Measurements from ENCODE around the gene JAG2.
A peak's percentile ranks its signal among the peaks of the same experiment; 100 is the strongest.
"Not testable (repeated sequence)": the region's sequence is repeated elsewhere in the genome, so short reads cannot be mapped to it uniquely, and the experiment has no call there.

JAG2 gene

DNA sequence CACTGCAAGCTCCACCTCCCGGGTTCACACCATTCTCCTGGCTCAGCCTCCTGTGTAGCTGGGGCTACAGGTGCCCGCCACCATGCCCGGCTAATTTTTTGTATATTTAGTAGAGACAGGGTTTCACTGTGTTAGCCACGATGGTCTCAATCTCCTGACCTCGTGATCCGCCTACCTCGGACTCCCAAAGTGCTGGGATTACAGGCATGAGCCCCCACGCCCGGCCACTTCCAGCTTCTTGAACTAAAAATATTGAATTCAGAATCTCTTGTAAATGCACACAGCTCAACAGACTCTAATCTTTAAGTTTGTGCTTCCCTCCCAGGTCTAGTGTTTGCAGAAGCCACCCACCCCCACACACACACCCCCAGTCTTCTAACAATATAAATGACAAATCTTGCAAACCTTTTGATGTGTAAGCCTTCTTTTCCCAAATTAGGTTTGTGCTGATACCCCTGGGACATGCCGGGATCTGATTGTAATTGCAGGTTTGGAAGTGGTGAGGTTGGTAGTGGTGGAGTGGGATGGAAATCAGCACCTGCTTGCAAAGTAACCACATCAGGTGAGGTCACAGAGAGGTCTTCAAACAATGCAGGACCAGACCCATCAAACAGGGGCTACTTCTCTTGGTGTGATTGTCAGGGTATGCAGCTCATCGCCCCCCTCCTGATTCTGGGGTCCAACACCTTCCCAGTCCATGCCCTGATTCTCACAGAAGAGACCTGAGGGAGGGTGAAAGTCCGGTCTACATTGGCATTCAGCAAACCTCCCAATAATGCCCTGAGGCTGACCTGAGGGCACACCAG, 51.9 kb downstream of the JAG2 start:
- DNase-seq: no peak

DNA sequence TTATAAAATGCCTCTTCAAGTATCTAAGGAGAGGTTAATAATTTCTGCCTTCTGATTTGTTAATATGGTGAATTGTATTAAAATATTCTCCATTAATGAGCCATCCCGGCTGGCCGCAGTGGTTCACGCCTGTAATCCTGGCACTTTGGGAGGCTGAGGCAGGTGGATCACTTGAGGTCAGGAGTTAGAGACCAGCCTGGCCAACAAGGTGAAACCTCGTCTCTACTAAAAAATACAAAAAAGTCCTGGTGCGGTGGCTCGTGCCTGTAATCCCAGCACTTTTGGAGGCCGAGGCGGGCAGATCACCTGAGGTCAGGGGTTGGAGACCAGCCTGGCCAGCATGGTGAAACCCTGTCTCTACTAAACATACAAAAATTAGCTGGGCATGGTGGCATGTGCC, 59.3 kb downstream of the JAG2 start:
- not testable (repeated sequence) for DNase-seq

- no peak for DNase-seq
Measured at GRCh38 chr14:105108516-105108864, 60.1 kb downstream of the JAG2 start.

- no peak for DNase-seq
Measured at GRCh38 chr14:105107781-105108515, 60.6 kb downstream of the JAG2 start.

GRCh38 chr14:105107351-105107750, 61.2 kb downstream of the JAG2 start:
- no peak for DNase-seq

DNA sequence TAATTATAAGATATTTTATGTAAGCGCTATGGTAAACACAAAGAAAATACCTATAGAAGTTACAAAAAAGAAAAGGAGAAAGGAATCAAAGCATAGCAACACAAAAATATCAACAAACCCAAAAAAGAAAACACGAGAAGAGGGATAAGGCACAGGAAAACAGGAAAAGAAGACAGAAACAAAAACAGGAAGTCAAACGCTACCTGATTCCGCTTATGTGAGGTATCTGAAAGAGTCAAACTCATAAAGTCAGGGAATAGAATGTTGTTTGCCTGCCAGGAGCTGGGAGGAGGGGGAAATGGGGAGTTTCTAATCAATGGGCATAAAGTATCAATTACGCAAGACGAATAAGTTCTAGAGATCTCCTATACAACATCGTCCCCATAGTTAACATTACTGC, 63.4 kb downstream of the JAG2 start:
- DNase-seq: no peak

- DNase-seq: no peak
Measured at GRCh38 chr14:105102893-105103292, 65.7 kb downstream of the JAG2 start.

- DNase-seq: no peak
Measured at GRCh38 chr14:105102361-105102870, 66.2 kb downstream of the JAG2 start.

GRCh38 chr14:105100910-105101309, 67.7 kb downstream of the JAG2 start:
- no peak for DNase-seq

DNA sequence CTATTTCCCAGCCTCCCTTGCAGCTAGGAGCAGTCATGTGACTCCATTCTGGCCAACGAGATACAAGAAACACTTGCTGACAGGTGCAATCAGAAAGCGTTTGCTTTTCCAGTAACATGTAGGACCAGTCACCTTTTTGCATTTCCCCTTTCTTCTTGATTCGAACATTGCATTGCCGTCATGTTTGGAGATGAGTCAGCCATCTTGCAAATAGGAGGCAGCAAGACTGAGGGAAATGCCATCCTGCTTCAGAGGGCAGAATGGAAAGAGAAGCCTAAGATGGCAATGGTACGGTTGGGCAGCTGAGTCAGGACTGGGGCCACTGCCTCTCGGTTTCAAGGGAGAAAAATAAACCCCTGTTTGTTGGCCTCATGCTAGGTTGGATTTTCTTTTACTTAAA, 68.8 kb downstream of the JAG2 start:
- DNase-seq: no peak

DNA sequence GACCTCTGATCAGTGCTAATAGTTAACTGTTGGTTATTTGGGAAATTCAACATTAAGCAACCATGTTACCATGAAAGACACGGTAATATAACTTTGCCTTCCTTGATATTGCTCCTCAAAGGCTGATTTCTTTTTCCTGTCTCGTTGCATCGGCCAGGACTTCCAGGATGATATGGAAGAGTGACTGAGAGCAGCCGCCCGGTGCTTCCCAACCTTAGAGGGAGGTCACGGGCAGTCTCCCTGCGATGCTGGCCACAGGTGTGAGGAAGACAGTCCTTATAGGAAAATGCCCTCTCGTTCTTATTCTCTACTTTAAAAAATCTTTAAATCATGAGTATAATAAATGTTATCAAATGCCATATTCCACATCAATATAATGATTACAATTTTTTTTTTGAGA, 70.3 kb downstream of the JAG2 start:
- DNase-seq: no peak

- no peak for DNase-seq
Measured at GRCh38 chr14:105097794-105098127, 70.8 kb downstream of the JAG2 start.

GRCh38 chr14:105096206-105096875, 72.2 kb downstream of the JAG2 start:
- DNase-seq: no peak

GRCh38 chr14:105095236-105095805, 73.3 kb downstream of the JAG2 start:
- no peak for DNase-seq

DNA sequence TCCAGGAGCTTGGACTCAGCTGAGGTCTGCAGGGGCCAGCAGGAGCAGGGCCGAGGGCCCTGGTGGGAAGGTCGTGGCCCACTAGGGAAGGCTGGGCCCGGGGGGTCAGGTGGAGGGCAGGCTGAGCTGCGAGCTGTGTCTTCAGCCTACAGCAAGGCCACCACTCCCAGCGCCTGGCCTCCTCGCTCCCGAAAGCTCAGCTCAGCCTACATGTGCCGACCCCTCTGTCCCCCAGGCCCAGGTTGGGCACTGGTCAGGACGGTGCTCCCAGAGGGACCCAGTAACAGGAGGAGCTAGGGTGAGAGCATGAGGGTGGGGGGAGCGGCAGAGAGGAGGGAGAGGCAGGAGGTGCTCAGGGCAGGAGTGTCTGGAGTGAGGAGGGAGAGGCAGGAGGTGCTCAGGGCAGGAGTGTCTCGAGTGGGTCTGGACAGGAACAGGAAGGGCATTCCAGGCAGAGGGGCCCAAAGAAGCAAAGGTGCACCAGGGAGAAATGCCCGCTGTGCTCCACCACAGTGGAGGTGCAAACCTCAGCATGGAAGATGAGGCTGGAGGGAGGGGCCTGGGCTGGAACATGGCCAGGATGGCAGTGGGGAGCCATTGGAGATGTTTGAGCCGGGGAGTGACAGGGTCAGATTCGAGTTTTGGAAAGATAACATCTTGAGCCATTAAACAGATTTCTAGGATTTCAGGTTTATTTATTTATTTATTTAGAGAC, 74.2 kb downstream of the JAG2 start:
- no peak for DNase-seq

GRCh38 chr14:105093431-105094192, 75.0 kb downstream of the JAG2 start:
- peak; percentile 86 for DNase-seq

- no peak for DNase-seq
Measured at GRCh38 chr14:105093038-105093430, 75.5 kb downstream of the JAG2 start.

- peak; percentile 74 for DNase-seq
Measured at GRCh38 chr14:105092171-105093037, 76.2 kb downstream of the JAG2 start.

- DNase-seq: peak; percentile 58
Measured at GRCh38 chr14:105091517-105092170, 76.9 kb downstream of the JAG2 start.

- DNase-seq: peak; percentile 41
Measured at GRCh38 chr14:105091054-105091516, 77.5 kb downstream of the JAG2 start.
